HEK293T (cell line): ENCODE results near the gene CAP2.

Experiments
- FOXA1 ChIP-seq: fragments of 450-650 bp; IDR thresholded peaks from 2 replicates; pipeline ENCODE4 v1.6.1; 2016; ENCODE audit warnings: mild to moderate bottlenecking
- FOXK2 ChIP-seq: fragments of 450-650 bp; IDR thresholded peaks from 2 replicates; pipeline ENCODE4 v1.6.1; 2016; ENCODE audit warnings: mild to moderate bottlenecking
- FOXM1 ChIP-seq: fragments of 450-650 bp; IDR thresholded peaks from 2 replicates; pipeline ENCODE4 v1.6.1; 2017; ENCODE audit warnings: mild to moderate bottlenecking, borderline replicate concordance
- HDGF ChIP-seq: fragments of 450-650 bp; IDR thresholded peaks from 2 replicates; pipeline ENCODE4 v1.6.1; 2017; ENCODE audit warnings: antibody characterized with exemption, borderline replicate concordance
- NFRKB ChIP-seq: fragments of 450-650 bp; IDR thresholded peaks from 2 replicates; pipeline ENCODE4 v1.6.1; 2016; ENCODE audit warnings: mild to moderate bottlenecking, moderate library complexity

- TF ChIP-seq NFRKB (no peak), FOXM1 (no peak), FOXK2 (no peak), HDGF (no peak), FOXA1 (no peak)
These were observed 4.0 kb upstream of the CAP2 start for GRCh38 chr6:17389274-17389847.
